HG02870 (cell line): ENCODE data around the gene HOMEZ.
"Not testable (repeated sequence)": the region's sequence is repeated elsewhere in the genome, so short reads cannot be mapped to it uniquely, and the experiment has no call there.

Experiments
- ATAC-seq: cut with Tn5 transposase; IDR thresholded peaks from one replicate; pipeline ENCODE4 v1.9.1; 2021; ENCODE audit warnings: mild to moderate bottlenecking, moderate library complexity; ENCODE audit not compliant: unreplicated experiment

Gene HOMEZ

GRCh38 chr14:23285530-23286019 is 357 bp downstream of the HOMEZ start:
- peak; percentile 17 for ATAC-seq

DNA sequence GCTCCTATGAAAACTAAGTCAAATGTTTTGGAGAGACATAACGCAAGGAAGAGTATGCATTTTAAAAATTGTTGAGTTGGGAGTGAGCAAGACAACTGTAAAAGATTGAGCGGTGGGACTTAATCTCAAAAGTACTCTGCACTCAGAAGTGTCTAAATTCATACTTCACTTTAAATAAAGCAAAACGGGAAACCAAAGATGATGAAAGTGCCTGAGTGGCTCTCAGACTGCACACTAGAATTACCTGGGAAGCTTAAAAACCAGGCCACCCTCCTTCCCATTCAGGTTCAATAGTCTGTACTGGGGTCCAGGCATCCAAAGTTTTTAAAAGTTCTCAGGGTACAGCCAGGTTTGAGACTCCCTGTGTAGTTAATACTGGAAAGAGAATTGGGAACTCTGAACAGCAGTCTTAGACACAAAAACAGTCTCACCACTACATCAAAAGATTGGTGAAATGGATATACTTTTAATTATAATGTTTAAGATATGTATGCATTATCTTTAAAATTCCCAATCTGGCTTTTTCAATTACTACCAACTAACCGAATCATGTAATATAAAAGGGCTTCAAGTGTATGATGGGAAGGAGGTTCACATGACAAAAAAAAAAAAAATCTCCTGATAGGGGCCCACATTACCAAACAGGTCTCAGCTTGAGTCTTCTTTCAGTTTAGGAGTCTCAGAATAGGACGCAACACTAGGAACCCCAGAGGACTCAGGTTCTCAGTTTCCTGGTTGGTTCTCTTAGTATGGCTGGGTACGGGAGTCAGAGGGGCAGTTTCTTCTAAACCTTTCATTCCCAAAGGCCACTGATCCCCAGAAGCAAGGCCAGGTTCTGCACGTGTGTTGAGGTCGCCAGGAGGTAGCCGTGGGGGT is 1.0 kb downstream of the HOMEZ start:
- no peak for ATAC-seq

DNA sequence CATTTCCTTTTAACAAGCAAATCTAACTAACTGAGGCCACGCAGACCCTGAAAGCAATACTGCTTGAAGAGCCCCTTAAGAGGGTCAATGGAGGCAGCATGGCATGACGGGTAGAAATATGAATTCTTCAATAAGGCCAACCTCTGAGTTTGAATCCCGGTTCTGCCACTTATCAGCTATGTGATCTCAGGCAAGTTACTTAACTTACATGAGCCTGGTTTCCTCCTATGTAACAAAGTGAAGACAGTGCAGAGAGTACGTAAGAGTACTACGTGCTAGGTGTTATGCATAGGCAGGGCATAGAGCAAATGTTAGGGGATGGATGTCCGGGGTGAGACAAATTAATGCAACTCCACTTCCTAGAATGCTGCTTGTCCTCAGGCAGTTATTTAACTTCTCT is 4.7 kb downstream of the HOMEZ start:
- no peak for ATAC-seq

DNA sequence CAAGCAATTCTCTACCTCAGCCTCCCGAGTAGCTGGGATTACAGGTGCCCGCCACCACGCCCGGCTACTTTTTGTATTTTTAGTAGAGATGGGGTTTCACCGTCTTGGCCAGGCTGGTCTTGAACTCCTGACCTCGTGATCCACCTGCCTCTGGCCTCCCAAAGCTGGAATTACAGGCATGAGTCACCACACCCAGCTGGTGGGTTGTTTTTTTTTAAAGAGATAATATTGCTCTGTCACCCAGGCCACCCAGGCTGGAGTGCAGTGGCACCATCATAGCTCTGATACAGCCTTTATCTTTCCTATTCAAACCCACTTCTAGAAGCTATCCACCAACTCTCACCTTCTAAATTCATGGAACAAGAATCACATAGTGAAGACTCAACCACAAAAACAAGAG is 8.0 kb downstream of the HOMEZ start:
- ATAC-seq = not testable (repeated sequence)

DNA sequence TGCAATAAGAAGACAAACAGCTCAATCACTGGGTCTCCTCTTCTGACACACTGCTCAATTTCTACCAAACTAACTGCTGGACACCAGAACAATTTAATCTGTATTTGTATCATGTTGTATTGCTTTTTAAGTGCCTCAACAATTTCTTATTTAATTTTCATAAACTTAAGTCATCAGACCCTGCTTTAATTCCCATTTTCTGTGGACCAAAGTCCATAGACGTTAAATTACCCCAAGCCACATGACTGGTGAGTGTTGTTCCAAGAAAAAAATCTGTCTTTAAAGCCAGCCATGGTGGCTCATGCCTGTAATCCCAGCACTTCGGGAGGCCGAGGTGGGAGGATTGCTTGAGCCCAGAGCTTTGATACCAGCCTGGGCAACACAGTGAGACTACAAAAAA is 8.7 kb downstream of the HOMEZ start:
- no peak for ATAC-seq

GRCh38 chr14:23275412-23275811 is 10.5 kb downstream of the HOMEZ start:
- no peak for ATAC-seq

DNA sequence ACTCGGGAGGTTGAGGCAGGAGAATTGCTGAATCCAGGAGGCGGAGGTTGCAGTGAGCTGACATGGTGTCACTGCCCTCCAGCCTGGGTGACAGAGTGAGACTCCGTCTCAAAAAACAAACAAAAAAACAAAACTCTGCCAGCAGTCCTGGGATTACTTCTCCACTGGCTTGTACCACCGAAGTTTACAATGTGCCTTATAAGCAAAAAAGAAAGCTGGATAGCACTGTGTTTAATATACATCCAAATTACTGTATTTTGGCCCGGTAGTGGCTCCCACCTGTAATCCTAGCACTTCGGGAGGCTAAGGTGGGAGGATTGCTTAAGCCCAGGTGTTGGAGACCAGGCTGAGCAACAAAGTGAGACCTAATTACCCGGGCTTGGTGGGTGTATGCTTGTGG is 16.7 kb downstream of the HOMEZ start:
- no peak for ATAC-seq

DNA sequence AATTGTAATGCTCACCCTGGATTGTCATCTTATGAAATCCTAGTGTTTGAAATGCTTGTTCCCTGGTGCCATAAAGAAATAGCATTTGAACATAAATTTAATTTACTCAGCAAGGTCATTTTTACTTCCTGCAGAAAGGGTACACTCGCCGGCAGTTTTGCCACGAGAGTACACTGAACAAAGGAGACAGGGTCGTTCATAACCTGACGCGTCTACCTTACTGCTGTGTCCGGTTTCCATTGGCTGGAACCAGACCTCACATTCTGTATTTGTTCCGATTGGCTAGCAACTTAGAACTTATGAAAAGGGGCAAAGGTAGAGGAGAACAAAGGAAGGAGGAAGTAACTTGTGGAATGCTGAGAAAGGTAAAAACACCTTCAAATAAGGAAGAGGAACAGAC is 25.1 kb downstream of the HOMEZ start:
- not testable (repeated sequence) for ATAC-seq

DNA sequence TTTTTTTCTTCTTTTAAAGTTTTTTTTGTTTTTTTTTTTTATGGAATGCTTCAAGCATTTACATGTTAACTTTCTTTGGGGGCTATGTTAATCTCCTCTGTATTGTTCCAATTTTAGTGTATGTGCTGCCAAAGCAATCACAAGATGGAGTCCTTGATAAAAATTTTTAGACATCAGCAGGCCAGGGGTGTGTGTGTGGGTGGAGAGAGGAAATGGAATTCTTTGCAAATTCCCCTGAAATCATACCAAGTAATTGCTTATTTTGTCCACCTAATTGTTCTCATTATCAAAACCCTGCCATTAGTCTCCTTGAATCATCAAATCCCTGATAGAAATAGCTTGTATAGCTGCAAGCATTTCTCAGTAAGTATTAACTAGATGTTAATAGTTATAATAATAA is 26.5 kb downstream of the HOMEZ start:
- no peak for ATAC-seq

DNA sequence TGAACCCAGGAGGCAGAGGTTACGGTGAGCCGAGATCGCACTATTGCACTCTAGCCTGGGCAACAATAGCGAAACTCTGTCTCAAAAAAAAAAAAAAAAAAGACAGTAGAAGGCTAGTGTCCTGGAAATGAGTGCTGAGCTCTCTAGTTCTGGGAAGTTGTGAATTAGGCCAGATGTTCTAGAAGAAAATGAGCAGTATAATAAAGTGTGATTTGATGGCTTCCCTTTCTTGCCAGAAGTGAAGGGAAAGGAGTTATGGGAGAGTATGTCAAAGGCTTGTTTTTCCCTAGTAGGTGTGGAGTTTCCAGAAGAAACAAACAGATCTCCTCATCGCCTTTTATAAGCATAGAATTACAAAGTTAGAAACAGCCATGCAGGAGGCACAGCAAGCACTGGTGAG is 27.7 kb downstream of the HOMEZ start:
- no peak for ATAC-seq

DNA sequence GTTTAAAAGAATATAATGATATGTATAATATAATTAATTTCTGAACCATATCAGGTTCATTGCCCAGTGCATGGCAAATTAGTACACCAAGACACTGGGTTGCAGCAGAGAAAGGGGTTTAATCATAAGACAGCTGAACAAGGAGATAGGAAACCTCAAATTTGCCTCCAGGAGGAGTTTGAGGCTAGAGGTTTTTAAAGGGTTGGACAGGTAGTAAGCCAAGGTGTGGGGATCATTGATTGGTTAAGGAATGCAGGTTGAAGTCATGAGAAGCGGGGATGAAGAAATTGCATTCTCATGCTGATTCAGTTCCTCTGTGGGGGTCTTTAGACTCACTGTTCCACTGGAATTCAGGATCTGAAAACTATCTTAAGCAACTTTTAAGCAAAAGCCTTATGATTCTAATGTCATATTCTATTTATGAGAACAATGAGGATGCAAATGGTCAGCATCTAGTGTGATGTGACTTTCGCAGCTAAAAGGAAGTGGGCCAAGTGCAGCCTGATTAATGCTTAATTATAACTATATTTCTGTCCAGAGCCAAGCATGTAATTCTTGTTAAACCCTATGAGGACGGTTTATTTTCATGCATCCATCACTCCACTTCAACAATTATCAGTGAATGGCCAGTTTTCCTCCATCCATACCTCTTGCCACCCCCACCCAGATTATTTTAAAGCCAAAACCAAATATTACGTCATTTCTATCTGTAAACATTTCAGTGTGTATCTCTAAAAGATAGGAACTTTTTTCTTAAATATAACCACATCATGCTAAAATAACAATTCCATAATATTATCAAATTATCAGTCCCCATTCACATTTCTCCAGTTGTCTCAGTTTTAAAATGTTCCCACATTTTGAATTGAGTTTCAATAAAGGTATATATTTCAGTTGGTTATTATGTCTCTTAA is 33.3 kb downstream of the HOMEZ start:
- no peak for ATAC-seq

DNA sequence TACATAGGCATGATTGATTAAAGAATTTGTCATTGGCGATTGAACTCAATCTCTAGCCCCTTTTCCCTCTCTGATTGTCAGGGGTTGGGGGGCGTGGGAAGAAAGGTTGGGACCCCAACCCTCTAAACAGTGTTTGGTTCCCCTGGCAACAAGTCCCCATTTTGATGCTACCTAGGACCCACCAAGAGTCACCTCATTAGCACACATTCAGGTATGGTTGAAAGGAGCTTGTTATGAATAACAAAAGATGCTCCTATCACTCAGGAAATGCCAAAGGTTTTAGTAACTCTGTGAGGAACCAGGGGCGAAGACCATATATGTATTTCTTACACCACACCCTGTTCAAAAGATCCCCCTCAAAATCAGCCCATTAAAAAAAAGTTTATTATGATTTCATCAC is 33.9 kb downstream of the HOMEZ start:
- ATAC-seq = no peak

- no peak for ATAC-seq
Measured at GRCh38 chr14:23249824-23250223, 36.1 kb downstream of the HOMEZ start.

- ATAC-seq = no peak
Measured at GRCh38 chr14:23248601-23249000, 37.3 kb downstream of the HOMEZ start.

- ATAC-seq = no peak
Measured at GRCh38 chr14:23245282-23245681, 40.6 kb downstream of the HOMEZ start.

GRCh38 chr14:23243066-23243465 is 42.9 kb downstream of the HOMEZ start:
- no peak for ATAC-seq

- no peak for ATAC-seq
Measured at GRCh38 chr14:23242076-23242475, 43.9 kb downstream of the HOMEZ start.

GRCh38 chr14:23241061-23241715 is 44.7 kb downstream of the HOMEZ start:
- not testable (repeated sequence) for ATAC-seq

- no peak for ATAC-seq
Measured at GRCh38 chr14:23240661-23241060, 45.3 kb downstream of the HOMEZ start.

- peak; percentile 75 for ATAC-seq
Measured at GRCh38 chr14:23237772-23238594, 47.9 kb downstream of the HOMEZ start, which contains the start of gene RNF212B. TSS of gene RNF212B (plus strand) at chr14:23237936. CDS start at chr14:23240346, 2,410 bp downstream.
